K562 (cell line): ENCODE data around the gene KIF24.

Experiments used
- RFX5 ChIP-seq: IDR thresholded peaks from 2 replicates; pipeline ENCODE4 v1.6.1; 2011; ENCODE audit warnings: low read depth, mild to moderate bottlenecking, improper control_type of control experiment, low read length
- SIN3B ChIP-seq: fragments of 450-650 bp; IDR thresholded peaks from 2 replicates; pipeline ENCODE4 v1.6.1; 2017; ENCODE audit warnings: low read depth, mild to moderate bottlenecking, moderate library complexity
- ZNF274 ChIP-seq: IDR thresholded peaks from 2 replicates; pipeline ENCODE4 v1.6.1; 2011; ENCODE audit warnings: low read depth, mild to moderate bottlenecking, low read length, moderate library complexity, borderline replicate concordance
- TF ChIP-seq, protein P1 (sequence below), 3 experiments: IDR thresholded peaks in 2 of 3; conservative IDR thresholded peaks in 1 of 3; 2 replicates each; pipeline ENCODE4 v1.5.1; 2011 to 2012; ENCODE audit warnings: low read length in 3 of 3, mild to moderate bottlenecking in 3 of 3, control low read depth in 2 of 3, improper control_type of control experiment in 1 of 3, inconsistent platforms in 1 of 3, low read depth in 1 of 3, mixed read lengths in 1 of 3, moderate library complexity in 1 of 3; ENCODE audit not compliant: insufficient read depth in 2 of 3

DNA sequence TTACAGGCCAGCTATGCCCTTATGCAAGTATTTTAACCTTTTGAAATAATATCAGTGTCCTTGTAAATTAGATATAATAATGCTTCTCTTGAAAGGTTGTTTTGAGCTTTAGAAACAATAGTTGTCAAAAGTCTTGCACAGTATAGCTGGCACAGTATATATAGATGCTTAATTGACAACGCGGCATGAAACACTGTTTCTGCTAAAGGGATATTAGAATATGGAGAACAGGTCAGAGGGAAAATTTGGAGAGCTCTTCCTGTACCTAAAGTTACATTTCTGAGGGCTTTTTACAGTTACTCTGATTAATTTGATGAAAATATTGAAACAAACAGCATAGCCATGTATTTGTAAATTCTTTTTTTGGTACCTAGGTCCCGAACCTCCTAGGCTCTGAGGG lies 4.8 kb upstream of the KIF24 start:
- TF ChIP-seq, protein P1, sequence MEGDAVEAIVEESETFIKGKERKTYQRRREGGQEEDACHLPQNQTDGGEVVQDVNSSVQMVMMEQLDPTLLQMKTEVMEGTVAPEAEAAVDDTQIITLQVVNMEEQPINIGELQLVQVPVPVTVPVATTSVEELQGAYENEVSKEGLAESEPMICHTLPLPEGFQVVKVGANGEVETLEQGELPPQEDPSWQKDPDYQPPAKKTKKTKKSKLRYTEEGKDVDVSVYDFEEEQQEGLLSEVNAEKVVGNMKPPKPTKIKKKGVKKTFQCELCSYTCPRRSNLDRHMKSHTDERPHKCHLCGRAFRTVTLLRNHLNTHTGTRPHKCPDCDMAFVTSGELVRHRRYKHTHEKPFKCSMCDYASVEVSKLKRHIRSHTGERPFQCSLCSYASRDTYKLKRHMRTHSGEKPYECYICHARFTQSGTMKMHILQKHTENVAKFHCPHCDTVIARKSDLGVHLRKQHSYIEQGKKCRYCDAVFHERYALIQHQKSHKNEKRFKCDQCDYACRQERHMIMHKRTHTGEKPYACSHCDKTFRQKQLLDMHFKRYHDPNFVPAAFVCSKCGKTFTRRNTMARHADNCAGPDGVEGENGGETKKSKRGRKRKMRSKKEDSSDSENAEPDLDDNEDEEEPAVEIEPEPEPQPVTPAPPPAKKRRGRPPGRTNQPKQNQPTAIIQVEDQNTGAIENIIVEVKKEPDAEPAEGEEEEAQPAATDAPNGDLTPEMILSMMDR (IDR thresholded peaks at IDR 0.05 in 2 of 3, conservative IDR thresholded peaks at IDR 0.05 in 1 of 3; ENCODE audit: insufficient read depth in 2 of 3, low read depth in 1 of 3, low read length in 3 of 3), result no peak
- no peak for TF ChIP-seq SIN3B
- TF ChIP-seq ZNF274, result no peak
- no peak for TF ChIP-seq RFX5
